AG08395 (cell line): ENCODE results near the gene TRPC4AP.
"Not testable (repeated sequence)": the region's sequence is repeated elsewhere in the genome, so short reads cannot be mapped to it uniquely, and the experiment has no call there.

Experiments used
- DNase-seq: peaks from one replicate; pipeline ENCODE4 v3.0.0; 2012; ENCODE audit warnings: mixed read lengths, low spot score

TRPC4AP gene

DNA sequence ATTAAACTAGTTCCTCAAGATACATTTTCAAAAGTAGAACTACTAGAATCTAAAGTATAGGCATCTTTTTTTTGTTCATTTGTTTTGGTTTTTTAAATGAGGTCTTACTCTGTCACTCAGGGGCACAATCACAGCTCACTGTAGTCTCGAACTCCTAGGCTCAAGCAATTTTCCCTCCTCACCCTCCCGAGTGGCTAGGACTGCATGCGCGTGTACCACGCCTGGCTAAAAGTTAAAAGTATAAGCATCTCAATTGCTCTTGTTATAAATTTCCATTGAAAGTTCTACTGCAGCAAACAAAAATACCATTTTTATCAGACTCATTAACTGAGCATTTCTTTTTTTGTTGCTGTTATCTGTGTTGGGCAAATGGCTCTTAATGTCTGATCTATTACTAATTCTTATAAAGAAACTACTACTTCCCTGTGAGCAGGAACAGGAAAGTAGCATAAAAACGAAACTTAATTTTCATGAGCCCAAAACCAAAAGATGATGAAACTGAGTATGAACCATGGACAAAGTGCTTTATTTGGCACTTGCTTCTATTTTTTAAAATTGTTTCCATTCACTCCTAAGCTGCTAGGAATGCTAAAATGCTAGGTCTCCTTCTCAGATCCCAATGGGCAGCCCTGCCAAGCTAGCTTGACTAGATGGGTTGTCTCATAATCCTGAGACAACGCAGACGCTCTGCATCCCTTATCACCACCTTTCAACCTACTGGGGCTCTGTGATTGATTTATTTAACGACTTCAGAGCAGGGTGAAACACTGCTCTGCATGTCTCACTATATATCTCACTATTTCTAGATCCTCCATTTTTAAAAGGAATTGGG, 36.9 kb downstream of the TRPC4AP start:
- peak; percentile 10 for DNase-seq

DNA sequence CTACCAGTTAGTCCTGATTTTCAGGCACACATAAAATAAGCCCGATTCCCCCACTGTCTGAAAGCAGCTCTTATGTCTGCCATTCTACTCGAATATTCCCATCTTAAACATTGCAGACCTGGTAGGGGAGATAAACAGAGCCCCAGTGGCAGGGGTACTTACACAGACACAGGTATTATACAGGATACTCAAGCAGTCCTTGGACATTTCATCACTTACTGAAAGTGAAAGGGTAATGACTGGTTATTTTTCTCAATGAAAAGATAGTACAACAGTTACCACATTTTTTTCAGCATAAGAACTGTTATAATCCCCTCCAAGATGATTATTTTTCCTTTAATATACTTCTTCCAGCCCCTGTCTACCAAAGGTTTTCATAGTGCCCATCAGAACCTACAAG, 37.8 kb downstream of the TRPC4AP start:
- no peak for DNase-seq

DNA sequence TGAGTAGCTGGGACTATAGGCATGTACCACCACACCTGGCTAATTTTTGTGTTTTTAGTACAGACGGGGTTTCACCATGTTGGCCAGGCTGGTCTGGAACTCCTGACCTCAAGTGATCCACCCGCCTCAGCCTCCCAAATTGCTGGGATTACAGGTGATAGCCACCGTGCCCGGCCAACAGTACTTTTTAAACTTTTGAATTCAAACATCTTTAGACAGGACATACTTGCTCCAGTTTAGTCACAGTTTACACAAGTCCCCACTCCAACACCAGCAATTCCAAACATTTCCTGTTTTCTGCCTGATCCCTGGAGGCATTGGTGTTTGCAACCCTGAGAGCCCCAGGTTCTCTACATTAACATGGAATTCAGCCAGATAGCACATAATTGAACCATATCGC, 40.0 kb downstream of the TRPC4AP start:
- not testable (repeated sequence) for DNase-seq

DNA sequence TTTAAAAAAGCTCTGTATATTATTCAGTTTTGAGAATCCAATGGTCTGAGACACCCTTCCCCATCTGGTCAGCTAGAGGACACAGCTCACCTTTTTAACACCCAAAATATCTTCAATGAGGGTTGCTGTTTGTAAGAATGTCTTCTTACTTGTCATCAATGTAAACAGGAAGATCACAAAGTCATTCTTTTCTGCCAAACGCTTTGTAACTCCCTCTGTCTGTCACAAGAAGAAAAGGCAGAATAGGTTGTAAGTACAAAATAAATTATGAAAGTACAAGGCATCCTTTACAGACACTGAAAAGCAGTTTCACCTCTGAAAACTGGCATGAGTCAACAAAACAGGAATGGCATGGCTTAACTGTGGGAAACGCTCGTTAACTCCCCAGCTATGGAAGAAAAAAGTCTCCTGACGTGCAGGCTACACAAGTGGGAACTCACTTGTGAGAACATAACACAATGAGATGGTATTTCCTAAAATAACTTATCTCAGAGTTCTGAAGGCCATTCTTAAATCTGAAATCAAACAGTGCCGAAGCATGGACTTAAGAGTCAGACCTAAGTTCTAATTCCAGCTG, 42.7 kb downstream of the TRPC4AP start:
- no peak for DNase-seq

DNA sequence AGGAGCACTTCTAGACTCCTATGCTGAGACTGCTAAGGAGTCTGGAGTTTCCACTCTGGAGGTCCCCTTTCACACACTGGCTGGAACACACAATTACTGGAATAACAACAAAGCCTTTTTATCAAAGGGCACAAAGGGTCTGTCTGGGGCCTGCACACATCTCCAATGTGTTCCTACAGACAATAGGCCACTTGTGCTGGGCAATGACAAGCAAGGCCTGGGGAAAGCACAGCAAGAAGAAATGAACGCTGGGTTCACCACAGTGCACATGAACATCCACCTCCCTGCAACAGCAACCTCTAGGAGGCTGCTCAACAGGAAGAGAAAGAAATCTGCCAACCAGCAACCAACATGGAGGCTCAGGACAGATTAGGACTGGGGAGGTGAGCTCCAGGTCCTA, 43.9 kb downstream of the TRPC4AP start:
- DNase-seq = no peak

DNA sequence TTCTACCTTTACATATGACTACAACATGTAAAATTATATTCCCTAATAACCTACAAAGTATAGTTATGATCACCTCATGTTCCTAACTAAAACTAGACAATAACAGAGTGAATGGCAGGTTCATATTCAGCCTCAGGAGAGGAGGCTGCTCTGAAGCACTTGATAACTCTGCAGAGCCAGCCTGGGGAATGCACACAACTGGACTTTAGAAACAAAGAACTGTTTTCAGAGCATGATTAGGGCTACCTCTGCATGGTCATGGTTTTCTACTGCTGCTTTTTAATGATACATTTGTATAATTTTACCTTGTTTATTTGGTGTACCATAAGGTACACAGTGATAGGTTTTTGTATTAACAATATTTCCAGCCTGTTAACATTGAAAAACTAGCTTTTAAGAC, 50.3 kb downstream of the TRPC4AP start:
- DNase-seq = no peak

DNA sequence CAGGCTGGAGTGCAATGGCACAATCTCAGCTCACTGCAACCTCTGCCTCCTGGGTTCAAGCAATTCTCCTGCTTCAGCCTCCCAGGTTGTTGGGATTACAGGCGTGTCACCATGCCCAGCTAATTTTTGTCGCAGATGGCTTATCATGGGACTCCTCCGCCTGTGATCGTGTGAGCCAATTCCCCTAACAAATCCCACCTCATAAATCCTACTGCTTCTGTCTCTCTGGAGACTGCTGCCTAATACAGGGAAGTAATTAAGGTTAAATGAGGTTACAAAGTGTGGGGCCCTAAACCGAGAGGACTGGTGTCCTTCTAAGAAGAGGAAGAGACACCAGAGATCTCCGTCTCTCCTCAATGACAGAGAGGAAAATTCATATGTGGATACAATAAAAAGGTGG, 52.0 kb downstream of the TRPC4AP start:
- no peak for DNase-seq

DNA sequence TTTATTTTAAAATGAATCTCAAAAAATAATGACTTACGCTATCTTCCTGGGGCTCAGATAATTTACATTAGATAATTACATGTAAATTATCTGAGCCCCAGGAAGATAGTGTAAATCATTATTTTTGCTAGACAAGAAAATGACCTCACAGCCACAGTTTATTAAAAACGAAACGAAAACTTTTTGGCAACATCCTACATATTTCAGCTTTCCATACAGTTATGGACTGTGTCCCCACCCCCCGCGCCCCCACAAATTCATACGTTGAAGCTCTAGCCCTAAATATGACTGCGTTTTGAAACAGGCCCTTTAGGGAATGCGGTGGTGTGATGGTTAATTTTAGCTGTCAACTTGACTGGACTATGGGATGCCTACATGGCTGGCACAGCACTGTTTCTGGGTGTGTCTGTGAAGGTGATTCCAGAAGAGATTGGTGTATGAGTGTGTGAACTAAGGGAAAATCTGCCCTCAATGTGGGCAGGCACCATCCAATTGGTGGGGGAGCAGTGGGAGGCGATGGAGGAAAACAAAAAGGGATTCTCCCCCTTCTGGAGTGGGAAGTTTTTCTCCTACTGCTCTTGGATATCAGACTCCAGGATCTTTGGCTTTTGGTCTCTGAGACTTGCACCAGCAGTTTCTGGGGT, 52.6 kb downstream of the TRPC4AP start:
- DNase-seq = no peak

DNA sequence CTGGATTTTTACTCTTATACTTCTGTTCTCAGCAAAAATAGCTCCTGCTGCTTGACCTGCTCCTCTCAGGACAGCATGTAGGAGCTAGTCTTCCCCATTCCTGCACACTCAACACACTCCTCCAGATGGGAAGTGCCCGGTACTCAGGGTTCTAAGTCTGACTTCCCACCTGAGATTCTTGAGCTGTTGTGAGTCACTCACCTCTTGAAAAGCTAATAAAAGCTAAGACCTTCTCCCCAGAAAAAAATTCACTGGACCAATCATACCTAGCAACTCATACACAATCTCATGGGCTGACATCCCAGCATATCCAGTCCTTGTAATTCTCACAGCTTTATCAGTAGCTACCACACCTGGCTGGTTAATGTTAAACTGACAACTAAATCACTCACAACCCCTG, 53.5 kb downstream of the TRPC4AP start:
- no peak for DNase-seq

DNA sequence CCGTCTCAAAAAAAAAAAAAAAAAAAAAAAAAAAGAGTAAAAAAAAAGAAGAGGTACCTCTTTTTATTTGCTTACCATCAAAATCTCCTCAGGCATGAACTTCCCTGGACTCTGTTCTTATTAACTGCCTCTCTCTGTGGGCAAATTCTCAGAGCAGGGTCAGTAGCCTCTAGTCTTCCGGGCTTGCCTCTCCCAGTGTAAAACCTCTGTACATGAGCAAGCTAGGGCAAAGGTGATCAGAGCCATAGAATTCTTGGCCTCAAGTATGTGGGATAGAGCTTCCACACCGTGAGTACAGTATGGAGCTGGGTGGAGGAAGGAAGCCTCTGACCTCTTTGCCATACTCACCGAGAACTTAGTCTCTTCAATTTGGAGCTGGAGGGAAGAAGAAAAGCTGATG, 58.5 kb downstream of the TRPC4AP start:
- no peak for DNase-seq

DNA sequence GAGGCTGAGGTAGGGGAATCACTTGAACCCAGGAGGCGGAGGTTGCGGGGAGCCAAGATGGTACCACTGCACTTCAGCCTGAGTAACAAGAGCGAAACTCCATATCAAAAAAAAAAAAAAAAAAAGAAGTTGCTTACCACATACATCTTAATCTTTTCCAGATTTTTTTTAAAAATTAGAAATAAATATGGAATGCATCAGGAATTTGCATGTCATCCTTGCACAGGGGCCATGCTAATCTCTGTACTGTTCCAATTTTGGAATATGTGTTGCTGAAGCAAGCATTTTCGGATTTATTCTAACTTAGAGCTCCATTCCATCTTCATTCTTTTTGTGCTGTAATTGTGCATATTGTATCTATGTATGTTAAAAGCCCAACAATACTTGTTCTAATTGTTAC, 62.5 kb downstream of the TRPC4AP start:
- no peak for DNase-seq

DNA sequence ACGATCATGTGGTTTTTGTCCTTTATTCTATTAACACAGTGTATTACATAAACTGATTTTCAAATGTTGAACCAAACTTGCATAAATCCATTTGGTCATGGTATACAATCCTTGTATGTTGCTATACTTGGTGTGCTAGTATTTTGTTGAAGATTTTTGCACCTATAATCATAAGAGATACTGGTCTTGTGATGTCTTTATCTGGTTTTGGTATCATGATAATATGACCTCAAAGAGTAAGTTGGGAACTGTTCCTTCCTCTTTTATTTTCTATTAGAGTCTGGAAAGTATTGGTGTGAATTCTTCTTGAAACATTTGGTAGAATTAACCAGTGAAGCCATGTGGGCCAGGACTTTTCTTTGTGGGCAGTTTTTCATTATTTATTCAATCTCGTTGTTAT, 65.3 kb downstream of the TRPC4AP start:
- DNase-seq = no peak

DNA sequence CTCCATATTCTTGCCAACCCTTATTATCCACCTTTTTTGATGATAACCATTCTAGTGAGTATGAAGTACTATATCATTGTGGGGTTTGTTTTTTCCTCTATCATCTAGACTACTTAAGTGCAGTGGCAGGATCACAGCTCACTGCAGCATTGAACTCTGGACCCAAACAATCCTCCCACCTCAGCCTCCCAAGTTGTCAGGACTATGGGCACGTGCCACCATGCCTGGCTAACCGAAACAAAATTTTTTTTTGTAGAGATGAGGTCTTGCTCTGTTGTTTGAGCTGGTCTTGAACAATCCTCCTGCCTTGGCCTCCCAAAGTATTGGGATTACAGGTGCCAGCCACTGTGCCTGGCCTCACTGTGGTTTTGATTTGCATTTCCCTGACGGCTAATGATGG, 67.5 kb downstream of the TRPC4AP start:
- DNase-seq = no peak

DNA sequence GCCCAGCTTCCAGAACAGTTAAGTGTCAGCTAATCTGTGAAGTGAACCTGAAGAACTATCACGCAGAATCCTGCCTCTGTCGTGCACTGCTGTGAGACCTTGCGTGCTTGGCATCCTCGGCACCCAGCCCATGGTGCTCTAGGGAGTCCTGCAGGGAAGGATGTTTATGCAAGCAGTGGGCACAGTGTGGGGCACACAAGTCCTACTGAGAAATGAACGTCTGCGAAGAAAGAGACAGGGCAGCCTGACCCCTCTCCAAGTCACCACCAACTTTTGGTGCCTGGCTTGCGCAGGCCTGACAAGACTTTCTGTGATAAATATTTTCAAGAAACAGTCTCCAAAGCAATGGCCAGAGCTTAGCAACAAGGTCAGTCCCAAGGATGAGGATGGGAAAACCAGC, 69.0 kb downstream of the TRPC4AP start:
- DNase-seq = no peak

DNA sequence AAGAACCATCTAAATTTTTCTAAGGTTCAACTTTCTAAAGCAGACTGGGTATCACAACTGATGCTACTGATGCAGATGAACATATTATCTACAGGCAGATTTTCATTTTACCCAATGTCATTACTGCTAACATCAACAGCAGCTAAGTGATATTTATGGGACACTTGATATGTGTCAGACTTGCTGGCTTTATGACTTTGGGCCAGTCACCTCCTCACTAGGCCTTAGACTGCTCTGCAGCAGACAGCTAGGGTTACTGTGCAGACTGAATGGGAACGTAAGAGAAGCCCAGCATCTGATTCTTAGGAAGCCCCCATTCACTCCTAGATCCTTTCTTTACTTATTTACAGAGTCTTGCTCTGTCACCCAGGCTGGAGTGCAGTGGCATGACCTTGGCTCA, 70.8 kb downstream of the TRPC4AP start:
- DNase-seq = no peak

DNA sequence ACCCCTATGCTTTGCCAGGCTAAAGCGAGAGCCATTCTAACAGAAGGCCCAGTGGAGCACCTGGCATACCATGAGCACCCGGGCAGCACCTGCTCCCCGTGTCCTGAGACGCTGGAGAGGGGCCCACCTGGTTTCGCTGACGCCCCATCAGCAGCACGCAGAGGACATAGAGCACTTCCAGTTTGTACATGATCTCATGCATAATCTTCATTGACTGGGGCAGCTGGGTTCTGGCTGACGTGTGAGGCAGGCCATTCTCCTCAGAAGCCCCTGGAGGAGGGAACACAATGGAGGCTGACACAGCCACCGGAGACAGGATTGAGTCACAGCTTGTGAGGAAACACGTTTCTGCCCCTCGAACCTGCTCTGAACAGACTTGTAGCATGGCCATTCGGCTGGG, 71.5 kb downstream of the TRPC4AP start:
- no peak for DNase-seq

DNA sequence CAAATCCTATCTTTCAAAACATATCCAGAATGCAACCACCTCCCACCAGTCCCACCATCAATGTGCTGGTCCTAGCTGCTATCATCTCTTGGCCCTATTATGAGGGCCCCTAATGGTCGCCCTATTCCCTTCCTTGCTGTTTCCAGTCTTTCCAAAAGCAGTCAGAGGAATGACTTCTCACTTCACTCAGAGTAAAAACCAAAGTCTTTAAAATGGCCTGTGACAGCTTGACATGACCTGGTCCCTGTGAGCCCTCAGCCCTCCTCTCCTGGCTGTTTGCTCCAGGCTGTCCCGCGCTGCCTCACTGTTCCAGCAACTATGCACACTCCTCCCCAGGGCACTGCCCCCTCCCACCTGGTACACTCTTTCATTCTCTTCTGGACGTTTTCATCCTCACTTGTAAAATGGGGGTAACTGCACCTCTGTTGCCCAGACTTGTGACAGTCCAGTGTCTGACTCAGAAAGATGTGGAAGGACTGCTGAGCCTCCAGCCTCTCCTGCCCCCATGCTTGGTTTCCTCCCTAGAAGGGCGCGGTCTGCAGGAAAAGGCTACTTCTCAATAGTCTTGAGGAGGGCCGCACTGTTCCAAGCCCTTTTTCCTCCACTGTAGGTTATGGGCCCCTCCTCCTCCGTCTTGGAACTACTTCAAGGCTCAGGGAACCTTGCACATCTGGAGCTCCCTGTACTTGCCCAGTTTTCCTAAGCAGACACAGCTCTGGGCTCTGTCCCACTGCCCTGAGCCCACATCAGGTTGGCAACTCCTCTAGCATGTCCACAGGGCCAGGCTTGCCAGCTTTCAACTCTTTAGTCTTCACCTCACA, 72.3 kb downstream of the TRPC4AP start:
- peak; percentile 31 for DNase-seq

DNA sequence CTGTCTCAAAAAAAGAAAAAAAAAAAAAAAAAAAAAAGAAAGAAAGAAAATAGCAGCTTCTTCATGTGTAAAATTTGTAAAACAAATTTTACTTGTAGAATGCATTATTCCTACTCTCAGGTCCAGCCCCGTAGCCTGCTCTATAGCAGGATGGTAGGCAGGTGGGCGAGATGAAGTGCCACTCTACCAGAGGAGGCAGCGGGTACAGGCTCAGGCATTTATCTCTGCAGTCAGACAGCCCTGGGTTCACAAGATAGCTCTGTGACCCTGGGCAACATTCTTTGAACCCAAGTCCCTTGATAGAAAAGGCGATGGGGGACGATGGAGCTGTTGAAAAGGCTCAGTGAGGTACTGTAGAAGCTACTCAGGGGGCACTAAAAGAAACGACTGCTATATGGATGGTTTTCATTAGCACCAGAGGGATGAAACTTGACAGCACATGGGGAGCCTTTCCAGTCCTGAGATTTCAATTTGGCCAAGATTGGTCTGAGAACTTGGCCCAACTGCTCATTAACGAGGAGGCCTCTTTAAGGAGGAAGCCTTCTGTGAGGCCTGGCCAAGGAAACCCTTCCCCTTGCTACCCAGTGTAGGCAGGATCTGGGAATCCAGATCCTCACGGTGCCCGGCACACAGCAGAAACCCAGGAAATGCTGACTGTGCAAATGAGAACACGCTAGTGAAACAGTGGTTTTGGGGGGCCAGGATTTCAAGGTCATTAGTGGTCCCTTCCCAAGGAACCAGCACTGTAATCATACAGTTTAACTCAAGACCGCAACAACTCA, 73.8 kb downstream of the TRPC4AP start:
- no peak for DNase-seq

DNA sequence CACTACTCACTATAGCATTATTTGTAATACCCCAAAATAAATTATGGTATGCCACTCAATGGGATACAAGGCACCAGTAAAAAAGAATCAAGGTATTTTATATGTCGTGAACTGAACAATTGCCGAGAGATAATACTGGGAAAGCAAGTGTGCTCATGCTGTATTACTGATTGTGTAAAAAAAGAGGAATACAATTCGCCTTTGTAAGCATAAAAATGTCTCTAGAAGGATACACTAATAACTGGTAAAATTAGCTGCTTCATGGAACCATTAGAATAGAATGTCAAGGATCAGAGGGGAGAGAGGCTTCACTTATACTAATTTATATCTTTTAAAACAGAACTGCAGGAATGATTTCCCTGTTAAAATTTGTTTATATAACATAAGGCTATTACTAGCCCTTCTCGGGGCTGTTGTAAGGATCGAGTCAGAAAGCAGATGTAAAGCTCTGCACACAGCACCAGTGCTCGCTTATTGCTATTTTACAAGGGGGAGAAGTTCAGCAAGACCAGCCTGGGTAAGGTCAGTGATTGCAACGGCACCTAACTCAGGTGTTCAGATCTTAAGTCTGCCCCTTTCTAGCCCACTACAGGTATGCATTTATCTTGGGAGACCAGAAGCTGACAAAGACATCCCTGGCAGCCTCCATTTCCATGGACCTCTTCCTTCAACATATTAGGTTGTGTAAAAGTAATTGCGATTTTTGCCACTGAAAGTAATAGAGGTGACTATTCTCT, 75.3 kb downstream of the TRPC4AP start:
- DNase-seq = no peak

DNA sequence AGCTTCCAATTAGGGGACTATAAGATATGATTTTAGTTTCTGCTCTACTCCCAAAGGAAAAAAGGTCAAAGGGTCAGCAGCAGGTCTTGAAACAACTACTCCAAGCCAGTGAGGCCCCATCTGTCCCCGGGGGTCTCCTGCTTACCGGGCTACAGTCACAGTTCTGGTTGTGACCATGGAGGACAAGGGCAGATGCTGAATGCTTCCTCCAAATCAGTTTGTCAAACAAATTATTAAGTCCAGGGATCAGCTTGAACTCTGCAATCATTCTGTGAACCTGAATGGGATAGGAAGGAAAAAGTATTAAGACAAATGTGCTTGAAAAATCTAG, 76.8 kb downstream of the TRPC4AP start:
- DNase-seq = no peak

DNA sequence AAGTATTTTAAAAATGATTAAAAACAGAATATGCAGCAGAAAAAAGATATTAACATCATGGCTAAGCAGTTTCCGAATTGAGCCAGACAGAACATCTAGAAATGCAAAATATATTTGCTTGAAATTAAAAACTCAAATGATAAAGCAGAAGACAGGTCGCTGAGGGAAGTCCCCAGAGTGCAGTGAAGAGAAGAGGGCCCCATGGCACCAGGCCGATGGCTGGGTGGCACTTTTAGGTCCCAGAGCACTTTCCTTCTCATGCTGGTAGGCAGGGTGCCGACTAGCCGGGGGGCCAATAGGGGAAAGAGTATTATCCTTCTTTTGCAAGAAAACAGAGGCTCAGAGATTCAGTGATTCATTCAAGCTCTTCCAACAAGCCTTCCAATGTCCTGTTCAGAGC, 78.1 kb downstream of the TRPC4AP start:
- DNase-seq = no peak
